Heart left ventricle (tissue), 16 donors: ENCODE results near the gene IGHMBP2. TPM values are rescaled to one million over a fixed set of nuclear protein-coding genes. Genes with fewer than 3 reads are reported as not detected.

Source experiments
- ATAC-seq, 4 donors: fragments of 200-7000 bp; cut with Tn5 transposase; one replicate each; pipeline ENCODE4 v1.9.1; 2020 to 2022; ENCODE audit warnings: moderate library complexity in 4 of 4, mild to moderate bottlenecking in 3 of 4, moderate number of reproducible peaks in 1 of 4
- DNase-seq, 5 donors: peaks; one replicate each; pipeline ENCODE4 v3.0.0-alpha.2; 2020
- H3K27ac ChIP-seq, 12 donors: fragments of 200-600 bp; sonication (generic) in 4 of 12; one replicate each; pipeline versions ENCODE4 v1.5.0 to v1.8.0; 2016 to 2022; ENCODE audit warnings: mild to moderate bottlenecking in 2 of 12
- H3K27me3 ChIP-seq, 9 donors: fragments of 200-600 bp; sonication (generic) in 2 of 9; one replicate each; pipeline versions ENCODE4 v1.5.1 to v1.8.0; 2016 to 2022; ENCODE audit warnings: mild to moderate bottlenecking in 3 of 9
- H3K36me3 ChIP-seq, 9 donors: fragments of 200-600 bp; sonication (generic) in 2 of 9; one replicate each; pipeline versions ENCODE4 v1.5.0 to v1.8.0; 2018 to 2022; ENCODE audit warnings: mild to moderate bottlenecking in 2 of 9
- H3K4me1 ChIP-seq, 12 donors: fragments of 200-600 bp; sonication (generic) in 4 of 12; one replicate each; pipeline versions ENCODE4 v1.5.0 to v1.8.0; 2016 to 2022; ENCODE audit warnings: mild to moderate bottlenecking in 3 of 12
- H3K4me3 ChIP-seq, 12 donors: fragments of 200-600 bp; sonication (generic) in 4 of 12; one replicate each; pipeline versions ENCODE4 v1.5.0 to v1.8.0; 2017 to 2022; ENCODE audit warnings: mild to moderate bottlenecking in 9 of 12, moderate library complexity in 4 of 12
- H3K9me3 ChIP-seq, 12 donors: fragments of 200-600 bp; sonication (generic) in 4 of 12; one replicate each; pipeline versions ENCODE4 v1.5.0 to v1.8.0; 2016 to 2022; ENCODE audit warnings: mild to moderate bottlenecking in 1 of 12
- CTCF ChIP-seq, 12 donors: fragments of 200-600 bp; sonication (generic) in 4 of 12; IDR thresholded peaks; one replicate each; pipeline versions ENCODE4 v1.5.0 to v1.8.0; 2018 to 2022; ENCODE audit warnings: antibody characterized with exemption in 12 of 12, mild to moderate bottlenecking in 5 of 12
- POLR2A ChIP-seq, 2 donors: fragments of 450-650 bp; IDR thresholded peaks; one replicate each; pipeline ENCODE4 v1.6.1; 2017; ENCODE audit warnings: antibody characterized with exemption in 2 of 2, mild to moderate bottlenecking in 2 of 2, moderate library complexity in 2 of 2
- WGBS, 4 donors: extraction: QIAGEN DNeasy Blood & Tissue Kit in 2 of 4; methylation state at CpG; one replicate each; pipeline versions ENCODE4 v1.1.5 to v1.1.7; 2013 to 2018; 5-methylcytosine and 5-hydroxymethylcytosine counted together
- intact Hi-C, 10 donors: fragments of 100-400 bp; cut with DNase I; formaldehyde crosslinking; loops; one replicate each; pipeline versions ENCODE4 v1.11.1 to v1.14.2; 2022
- polyA plus RNA-seq, 2 donors: library from polyadenylated mRNA; stranded (reverse); fragments of 200-250 nt; gene quantifications; one replicate each; pipeline ENCODE4 v1.2.3, GENCODE V29; 2013
- total RNA-seq, 9 donors: library from RNA; depleted of rRNA in 2 of 9; stranded (reverse); fragments of >200 nt in 2 of 9; fragmentation: NEBNext Ultra II Directional in 3 of 9; extraction: Animal tissue kit (Norgen Biotek cat#: 25700) in 3 of 9; gene quantifications; one replicate each; pipeline versions ENCODE4 v1.1.0 to v1.2.4, GENCODE V29; 2016 to 2023
- donor health status: ischemic (EF 13 %, LVEDD 7.1; RV severe dilation, severe dysfunction).
- donor health status: healthy with polysubstance abuse.
- donor health status: DM: no; HTN: yes; CAD: no.
- donor health status: DM: no; HTN: no; CAD: no.
- donor health status: ischemic (EF 25% LVEDD 6.9; RV normal size, moderate dysfunction).
- donor health status: ischemic (EF 25% LVEDD 5.7; RV mildly dilated, moderate dysfunction).
- donor health status: healthy.
- donor health status: DM: yes; HTN: yes; CAD: no.
- donor health status: ischemic (EF 35%, LVEDD 5.7; RV mildly dilated, moderate dysfunction).
- donor health status: nonischemic (EF 11% LVEDD 7.7; RV severe dilation, severe dysfunction).
- donor health status: DM: yes; HTN: yes; CAD: no.
- donor health status: PGD.
- donor health status: ischemic (EF 29% LVEDD 5.4; RV normal size, mild dysfunction).
- donor health status: nonischemic (EF 23%, LVEDD 6.1; RV moderate dilation, normal function).

IGHMBP2 gene
- total and polyA plus RNA-seq, 11 donors: 8.3 to 18.9 (median 12.6) TPM

- peak overlapping the region in 6 of 12 donors; percentile 1 to 73 (median 28) for H3K27ac ChIP-seq
- peak in 3 of 4 donors; percentile 30 to 41 (median 31) for ATAC-seq
- no peaks in the 10 kb centered on the region for H3K36me3 ChIP-seq
- 54 to 65% (median 59%) methylated on average over 12 of the region's 12 CpGs for WGBS, 4 donors
- TF ChIP-seq POLR2A (IDR thresholded peaks at IDR 0.05): no peak
- no peak for TF ChIP-seq CTCF (IDR thresholded peaks at IDR 0.05)
- no peak for DNase-seq
- no peaks in the 10 kb centered on the region for H3K27me3 ChIP-seq
- intact Hi-C loops: no loop called here
- H3K4me1 ChIP-seq: peaks cover 0 to 44% (median 18%) of the 10 kb centered on the region in 12 donors
- H3K4me3 ChIP-seq: peak overlapping the region in 1 of 12 donors; percentile 20
- H3K9me3 ChIP-seq: no peaks in the 10 kb centered on the region
Measured at GRCh38 chr11:68872216-68873003, 31.3 kb upstream of the IGHMBP2 start.

GRCh38 chr11:68878022-68878421 lies 25.7 kb upstream of the IGHMBP2 start:
- intact Hi-C loops: no loop called here
- no peaks in the 10 kb centered on the region for H3K36me3 ChIP-seq
- H3K4me3 ChIP-seq: no peak overlapping the region
- ATAC-seq: no peak
- H3K9me3 ChIP-seq: no peaks in the 10 kb centered on the region
- peaks cover 0 to 22% (median 6%) of the 10 kb centered on the region in 12 donors for H3K4me1 ChIP-seq
- no peak overlapping the region for H3K27ac ChIP-seq
- no peak for TF ChIP-seq CTCF (IDR thresholded peaks at IDR 0.05)
- no peak for TF ChIP-seq POLR2A (IDR thresholded peaks at IDR 0.05)
- no peaks in the 10 kb centered on the region for H3K27me3 ChIP-seq
- DNase-seq: no peak
- 81 to 88% (median 83%) methylated on average over 7 of the region's 7 CpGs for WGBS, 4 donors

GRCh38 chr11:68880851-68881250 lies 22.8 kb upstream of the IGHMBP2 start:
- Histone ChIP-seq H3K4me1 (peaks cover 0 to 15% (median 0%) of the 10 kb centered on the region in 12 donors), H3K4me3 (no peak overlapping the region), H3K27ac (no peak overlapping the region), H3K36me3 (no peaks in the 10 kb centered on the region), H3K27me3 (no peaks in the 10 kb centered on the region), H3K9me3 (no peaks in the 10 kb centered on the region)
- 94 to 98% (median 95%) methylated on average over 5 of the region's 5 CpGs for WGBS, 4 donors
- intact Hi-C loops: no loop called here
- no peak for TF ChIP-seq POLR2A (IDR thresholded peaks at IDR 0.05)
- no peak for TF ChIP-seq CTCF (IDR thresholded peaks at IDR 0.05)
- DNase-seq (no peak), ATAC-seq (no peak)

GRCh38 chr11:68881320-68881719 lies 22.4 kb upstream of the IGHMBP2 start:
- H3K27me3 ChIP-seq: no peaks in the 10 kb centered on the region
- H3K4me3 ChIP-seq: no peak overlapping the region
- intact Hi-C loops: no loop called here
- H3K36me3 ChIP-seq: no peaks in the 10 kb centered on the region
- no peak for DNase-seq
- ATAC-seq: no peak
- TF ChIP-seq CTCF (IDR thresholded peaks at IDR 0.05): no peak
- no peak for TF ChIP-seq POLR2A (IDR thresholded peaks at IDR 0.05)
- H3K4me1 ChIP-seq: peaks cover 0 to 19% (median 0%) of the 10 kb centered on the region in 12 donors
- H3K27ac ChIP-seq: no peak overlapping the region
- no peaks in the 10 kb centered on the region for H3K9me3 ChIP-seq
- WGBS, 4 donors: 96 to 98% (median 97%) methylated on average over 2 of the region's 2 CpGs
